MG63 (cell line): ENCODE data around the gene CRLF2. TPM values are rescaled to one million over a fixed set of nuclear protein-coding genes. Genes with fewer than 3 reads are reported as not detected.
"Not testable (repeated sequence)": the region's sequence is repeated elsewhere in the genome, so short reads cannot be mapped to it uniquely, and the experiment has no call there.

Source experiments
- DNase-seq: peaks from one replicate; pipeline ENCODE4 v3.0.0-alpha.2; 2020
- H3K27me3 ChIP-seq: fragments of 250-450 bp; sonication (Bioruptor Pico); 2 replicates; pipeline ENCODE4 v1.5.1; 2020; ENCODE audit warnings: mild to moderate bottlenecking, moderate library complexity
- H3K36me3 ChIP-seq: fragments of 250-450 bp; sonication (Bioruptor Pico); 2 replicates; pipeline ENCODE4 v1.5.1; 2020; ENCODE audit warnings: mild to moderate bottlenecking, moderate library complexity
- H3K4me3 ChIP-seq: fragments of 250-450 bp; sonication (Bioruptor Pico); 2 replicates; pipeline ENCODE4 v1.5.1; 2020; ENCODE audit warnings: mild to moderate bottlenecking, moderate library complexity
- H3K9me3 ChIP-seq: fragments of 250-450 bp; sonication (Bioruptor Pico); 2 replicates; pipeline ENCODE4 v1.5.1; 2020; ENCODE audit warnings: mild to moderate bottlenecking, moderate library complexity
- total RNA-seq: library from RNA; depleted of rRNA; stranded (reverse); fragments of >200 nt; shearing (Covaris generic); gene quantifications from 2 replicates; pipeline ENCODE4 v1.2.3, GENCODE V29; 2014; ENCODE audit warnings: low replicate concordance

The CRLF2 gene
- total RNA-seq, 1 experiment from 2014 or later: 1.7 TPM

- peak; percentile 70 for DNase-seq
- H3K9me3 ChIP-seq: peaks cover 20% of the 10 kb centered on the region
- H3K27me3 ChIP-seq: no peaks in the 10 kb centered on the region
- H3K36me3 ChIP-seq: no peaks in the 10 kb centered on the region
- no peak overlapping the region for H3K4me3 ChIP-seq
Observed at GRCh38 chrX:1222531-1223241, 10.2 kb upstream of the CRLF2 start.

DNA sequence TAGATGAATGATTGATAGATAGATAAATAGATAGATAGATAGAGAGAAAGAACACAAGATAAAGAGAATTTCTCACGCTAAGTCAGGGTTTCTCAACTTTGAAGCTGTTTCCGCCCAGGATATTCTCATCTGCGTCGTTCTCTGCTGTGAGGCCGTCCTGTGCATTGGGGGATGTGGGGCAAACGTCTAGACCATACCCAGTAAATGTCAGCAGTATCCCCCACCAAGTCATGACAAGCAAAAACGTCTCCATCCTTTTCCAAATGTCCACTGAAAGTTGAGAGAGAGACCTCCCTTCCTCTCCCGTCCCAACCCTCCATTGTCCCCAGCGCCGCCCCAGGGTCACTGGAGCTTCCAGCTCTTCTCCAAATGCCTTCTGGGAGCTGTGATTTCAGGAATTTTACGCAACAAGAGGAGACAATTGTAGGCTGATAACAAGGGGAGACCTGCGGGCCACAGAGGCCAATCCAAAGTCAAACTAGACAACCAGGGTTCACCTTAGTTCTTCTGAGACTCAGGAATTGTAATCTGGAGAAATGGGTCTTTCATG is 8.9 kb upstream of the CRLF2 start:
- Histone ChIP-seq H3K9me3 (peaks cover 20% of the 10 kb centered on the region), H3K36me3 (no peaks in the 10 kb centered on the region), H3K27me3 (no peaks in the 10 kb centered on the region), H3K4me3 (no peak overlapping the region)
- DNase-seq: no peak

- Histone ChIP-seq H3K27me3 (no peaks in the 10 kb centered on the region), H3K4me3 (no peak overlapping the region), H3K36me3 (no peaks in the 10 kb centered on the region), H3K9me3 (peaks cover 4% of the 10 kb centered on the region)
- DNase-seq: no peak
Observed at GRCh38 chrX:1218286-1218685, 5.8 kb upstream of the CRLF2 start.

DNA sequence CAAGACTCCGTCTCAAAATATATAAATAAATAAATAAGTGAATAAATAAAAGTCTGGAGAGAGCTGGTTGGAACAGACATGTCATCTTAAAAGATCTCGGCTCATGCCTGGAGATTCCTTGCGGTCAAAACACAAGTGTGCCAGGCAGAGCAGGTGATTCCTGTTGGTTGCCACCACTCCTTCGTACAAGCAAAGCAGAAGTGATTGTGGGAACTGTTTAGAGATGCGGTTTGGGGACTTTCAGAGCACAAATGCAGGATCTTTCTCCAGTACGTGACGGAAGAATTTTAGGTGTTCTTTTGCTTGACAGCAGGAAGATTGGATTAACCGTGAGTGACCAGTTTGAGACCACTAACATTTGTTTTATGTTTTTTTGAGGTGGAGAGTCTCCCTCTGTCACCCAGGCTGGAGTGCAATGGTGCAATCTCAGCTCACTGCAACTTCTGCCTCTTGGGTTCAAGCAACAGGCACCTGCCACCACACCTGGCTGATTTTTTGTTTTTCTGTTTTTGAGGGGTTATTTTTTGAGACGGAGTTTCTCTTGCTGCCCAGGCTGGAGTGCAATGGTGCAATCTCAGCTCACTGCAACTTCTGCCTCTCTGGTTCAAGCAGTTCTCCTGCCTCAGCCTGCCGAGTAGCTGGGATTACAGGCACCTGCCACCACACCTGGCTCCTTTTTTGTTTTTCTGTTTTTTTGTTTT is 2.8 kb upstream of the CRLF2 start:
- 0 out of 2 replicates have a peak, but pooled peaks cover 2% of the 10 kb centered on the region for H3K9me3 ChIP-seq
- DNase-seq: no peak
- no peaks in the 10 kb centered on the region for H3K36me3 ChIP-seq
- no peak overlapping the region for H3K4me3 ChIP-seq
- H3K27me3 ChIP-seq: no peaks in the 10 kb centered on the region

DNA sequence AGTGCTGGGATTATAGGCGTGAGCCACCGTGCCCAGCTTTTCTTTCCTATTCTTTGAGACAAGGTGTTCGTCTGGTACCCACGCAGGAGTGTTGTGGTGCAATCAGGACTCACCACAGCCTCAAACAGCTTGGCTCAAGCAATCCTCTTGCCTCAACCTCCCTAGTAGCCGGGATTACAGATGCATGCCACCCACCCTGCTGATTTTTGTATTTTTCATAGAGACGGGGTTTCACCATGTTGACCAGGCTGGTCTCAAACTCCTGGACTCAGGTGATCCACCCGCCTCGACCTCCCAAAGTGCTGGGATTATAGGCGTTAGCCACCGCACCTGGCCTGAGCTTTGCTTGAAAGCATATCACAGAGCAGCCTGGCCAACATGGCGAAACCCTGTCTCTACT is 1.5 kb upstream of the CRLF2 start:
- Histone ChIP-seq H3K27me3 (no peaks in the 10 kb centered on the region), H3K9me3 (0 out of 2 replicates have a peak, but pooled peaks cover 2% of the 10 kb centered on the region), H3K4me3 (no peak overlapping the region), H3K36me3 (no peaks in the 10 kb centered on the region)
- no peak for DNase-seq

DNA sequence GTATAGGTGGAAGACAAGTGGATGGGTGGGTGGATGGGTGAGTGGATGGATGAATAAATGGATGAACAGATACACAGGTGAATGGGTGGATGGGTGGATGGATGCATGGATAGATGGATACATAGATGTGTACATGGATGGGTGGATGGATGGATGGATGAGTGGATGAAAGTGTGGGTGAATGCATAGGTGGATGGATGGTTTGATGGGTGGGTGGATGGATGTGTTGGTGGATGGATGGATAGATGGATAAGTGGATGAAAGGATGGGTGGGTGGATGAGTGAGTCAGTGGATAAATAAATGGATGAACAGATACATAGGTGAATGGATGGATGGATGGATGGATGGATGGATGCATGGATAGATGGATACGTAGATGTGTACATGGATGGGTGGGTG is 1.6 kb downstream of the CRLF2 start:
- H3K27me3 ChIP-seq: no peaks in the 10 kb centered on the region
- H3K36me3 ChIP-seq: no peaks in the 10 kb centered on the region
- no peaks in the 10 kb centered on the region for H3K9me3 ChIP-seq
- DNase-seq: no peak
- H3K4me3 ChIP-seq: no peak overlapping the region

- Histone ChIP-seq H3K36me3 (no peaks in the 10 kb centered on the region), H3K9me3 (no peaks in the 10 kb centered on the region), H3K4me3 (no peak overlapping the region), H3K27me3 (no peaks in the 10 kb centered on the region)
- no peak for DNase-seq
Observed at GRCh38 chrX:1207496-1208025, 4.9 kb downstream of the CRLF2 start.

DNA sequence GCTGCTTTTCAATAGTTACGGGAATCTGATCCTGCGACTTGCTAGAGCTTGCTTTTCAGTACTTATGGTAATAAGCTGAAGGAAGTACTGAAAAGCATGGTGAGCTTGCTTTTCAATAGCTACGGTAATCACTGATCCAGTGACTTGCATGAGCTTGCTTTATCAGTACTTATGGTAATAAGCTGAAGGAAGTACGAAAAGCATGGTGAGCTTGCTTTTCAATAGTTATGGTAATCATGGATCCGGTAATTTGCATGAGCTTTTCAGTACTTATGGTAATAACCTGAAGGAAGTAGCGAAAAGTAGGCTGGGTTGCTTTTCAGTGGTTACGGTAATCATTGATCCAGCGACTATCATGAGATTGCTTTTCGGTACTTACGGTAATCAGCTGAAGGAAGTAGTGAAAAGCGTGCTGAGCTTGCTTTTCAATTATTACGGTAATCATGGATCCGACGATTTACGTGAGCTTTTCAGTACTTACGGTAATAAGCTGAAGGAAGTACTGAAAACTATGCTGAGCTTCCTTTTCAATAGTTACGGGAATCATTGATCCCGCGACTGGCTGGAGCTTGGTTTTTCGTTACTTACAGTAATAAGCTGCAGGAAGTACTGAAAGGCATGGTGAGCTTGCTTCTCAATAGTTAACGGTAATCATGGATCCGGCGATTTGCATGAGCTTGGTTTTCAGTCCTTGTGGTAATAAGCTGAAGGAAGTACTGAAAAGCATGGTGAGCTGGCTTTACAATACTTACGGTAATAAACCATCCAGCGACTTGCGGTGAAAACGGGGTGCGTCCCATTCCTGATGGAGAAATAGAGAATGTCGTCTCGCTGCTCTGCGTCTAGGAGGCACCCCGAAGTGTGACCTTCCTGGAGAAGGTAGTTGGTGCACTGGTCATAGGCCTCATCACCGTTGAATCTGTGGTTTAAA is 6.5 kb downstream of the CRLF2 start:
- DNase-seq: peak; percentile 30
- no peaks in the 10 kb centered on the region for H3K36me3 ChIP-seq
- H3K4me3 ChIP-seq: peak overlapping the region; percentile 43
- no peaks in the 10 kb centered on the region for H3K9me3 ChIP-seq
- no peaks in the 10 kb centered on the region; the same call in 1 of the 2 replicates for H3K27me3 ChIP-seq

GRCh38 chrX:1202251-1202650 is 10.2 kb downstream of the CRLF2 start:
- Histone ChIP-seq H3K36me3 (no peaks in the 10 kb centered on the region), H3K27me3 (no peaks in the 10 kb centered on the region; the same call in 1 of the 2 replicates), H3K4me3 (no peak overlapping the region), H3K9me3 (no peaks in the 10 kb centered on the region)
- DNase-seq: no peak

GRCh38 chrX:1196436-1196835 is 16.0 kb downstream of the CRLF2 start:
- H3K4me3 ChIP-seq: no peak overlapping the region
- DNase-seq: no peak
- no peaks in the 10 kb centered on the region for H3K36me3 ChIP-seq
- H3K27me3 ChIP-seq: no peaks in the 10 kb centered on the region; the same call in 1 of the 2 replicates
- H3K9me3 ChIP-seq: peaks cover 4% of the 10 kb centered on the region; the same call in 1 of the 2 replicates

GRCh38 chrX:1192196-1192595 is 20.3 kb downstream of the CRLF2 start:
- H3K36me3 ChIP-seq, H3K9me3 ChIP-seq, H3K4me3 ChIP-seq, DNase-seq, H3K27me3 ChIP-seq: not testable (repeated sequence)

GRCh38 chrX:1190596-1191145 is 21.8 kb downstream of the CRLF2 start:
- DNase-seq: no peak
- Histone ChIP-seq H3K27me3 (no peaks in the 10 kb centered on the region), H3K4me3 (no peak overlapping the region), H3K9me3 (peaks cover 4% of the 10 kb centered on the region; the same call in 1 of the 2 replicates), H3K36me3 (no peaks in the 10 kb centered on the region)

- Histone ChIP-seq H3K36me3 (no peaks in the 10 kb centered on the region), H3K27me3 (no peaks in the 10 kb centered on the region), H3K9me3 (no peaks in the 10 kb centered on the region), H3K4me3 (no peak overlapping the region)
- DNase-seq: no peak
Observed at GRCh38 chrX:1185561-1185960, 26.9 kb downstream of the CRLF2 start.

GRCh38 chrX:1182211-1182610 is 30.2 kb downstream of the CRLF2 start:
- H3K9me3 ChIP-seq: no peaks in the 10 kb centered on the region
- H3K27me3 ChIP-seq: no peaks in the 10 kb centered on the region
- no peak overlapping the region for H3K4me3 ChIP-seq
- DNase-seq: no peak
- H3K36me3 ChIP-seq: no peaks in the 10 kb centered on the region

- not testable (repeated sequence) for H3K4me3 ChIP-seq, H3K27me3 ChIP-seq, DNase-seq, H3K36me3 ChIP-seq, H3K9me3 ChIP-seq
Observed at GRCh38 chrX:1181661-1182060, 30.8 kb downstream of the CRLF2 start.

- no peaks in the 10 kb centered on the region for H3K36me3 ChIP-seq
- H3K27me3 ChIP-seq: no peaks in the 10 kb centered on the region
- H3K4me3 ChIP-seq: no peak overlapping the region
- H3K9me3 ChIP-seq: no peaks in the 10 kb centered on the region
- DNase-seq: no peak
Observed at GRCh38 chrX:1181170-1181569, 31.3 kb downstream of the CRLF2 start.
